Iris pigment epithelial cell (primary cell): ENCODE data around the gene AGXT.

ENCODE experiments used
- DNase-seq: peaks from one replicate; pipeline ENCODE4 v3.0.0-alpha.2; 2011; ENCODE audit warnings: low read depth

The AGXT gene

DNA sequence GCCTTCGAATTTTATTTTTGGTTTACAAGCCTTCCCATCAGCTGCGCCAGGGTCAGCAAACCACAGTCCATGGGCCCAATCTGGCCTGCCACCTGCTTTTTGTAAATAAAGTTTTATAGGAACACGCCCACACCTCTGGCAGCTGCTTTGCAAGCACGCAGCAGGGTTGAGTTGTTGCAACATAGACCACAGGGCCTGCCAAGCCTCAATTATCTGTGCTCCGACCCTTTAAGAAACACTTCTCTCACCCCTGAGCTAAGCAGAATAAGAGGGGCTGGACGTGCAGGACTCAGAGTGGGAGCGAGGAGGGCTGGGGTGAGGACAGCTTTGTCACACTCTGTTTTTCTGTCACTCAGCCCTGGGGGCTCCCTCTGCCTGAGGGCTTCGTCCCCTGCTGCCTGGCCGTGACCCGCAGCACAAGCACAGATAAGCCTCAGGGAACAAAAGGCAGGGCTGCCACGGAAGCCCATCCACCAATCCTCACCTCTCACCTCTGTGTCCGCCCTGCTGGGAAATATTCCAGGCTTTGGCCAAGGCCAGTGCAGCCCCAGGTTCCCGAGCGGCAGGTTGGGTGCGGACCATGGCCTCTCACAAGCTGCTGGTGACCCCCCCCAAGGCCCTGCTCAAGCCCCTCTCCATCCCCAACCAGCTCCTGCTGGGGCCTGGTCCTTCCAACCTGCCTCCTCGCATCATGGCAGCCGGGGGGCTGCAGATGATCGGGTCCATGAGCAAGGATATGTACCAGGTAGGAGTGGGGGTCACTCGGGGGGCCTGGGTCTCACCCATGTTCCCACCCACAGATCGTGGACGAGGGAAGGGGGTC lies at the start of gene AGXT:
TSS of gene AGXT (plus strand) at position 539 of the 823 bp plus-strand sequence. CDS start at position 581, 42 bp downstream.
- DNase-seq: peak; percentile 46

DNA sequence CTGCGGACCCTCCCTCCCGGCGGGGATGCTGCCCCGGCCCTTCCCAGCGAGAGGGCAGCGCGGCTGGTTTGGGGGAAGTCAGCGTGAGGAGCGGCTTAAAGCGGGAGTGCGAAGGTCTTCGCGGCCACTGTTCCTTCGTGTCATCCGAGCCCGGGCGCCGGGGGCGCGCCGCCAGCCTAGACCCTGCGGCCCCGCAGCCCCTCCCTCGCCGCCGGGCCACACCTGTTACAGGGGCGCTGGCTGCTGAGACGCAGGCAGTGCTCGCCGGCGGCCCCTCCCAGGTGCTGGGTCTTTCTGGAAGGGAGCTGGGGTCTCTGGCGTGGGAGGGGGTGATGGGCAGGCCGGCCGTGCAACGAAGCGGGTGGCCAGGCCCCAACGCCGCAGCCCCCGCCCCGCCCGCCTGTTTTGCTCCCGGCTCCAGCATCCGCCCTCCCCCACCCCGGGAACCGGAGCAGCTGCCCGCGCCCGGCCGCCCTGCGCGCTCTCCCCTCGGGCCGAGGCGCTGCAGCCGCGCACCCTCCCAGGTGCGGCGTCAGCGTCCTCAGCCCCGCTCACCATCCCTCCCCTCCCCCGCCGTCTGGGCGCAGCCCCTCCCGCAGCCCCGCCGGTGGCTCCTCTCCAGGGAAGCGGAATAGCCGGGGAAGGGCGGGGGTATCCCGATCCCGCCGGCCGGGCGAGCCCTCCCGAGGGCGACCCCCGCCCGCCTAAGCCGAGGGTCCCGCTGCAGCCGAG lies 49.3 kb upstream of the AGXT start:
- no peak for DNase-seq

GRCh38 chr2:240819858-240820606 lies 48.6 kb upstream of the AGXT start, which contains the start of gene KIF1A:
KIF1A (minus strand) TSS chr2:240820219; CDS start chr2:240797752, 22,467 bp downstream.
- DNase-seq: no peak

DNA sequence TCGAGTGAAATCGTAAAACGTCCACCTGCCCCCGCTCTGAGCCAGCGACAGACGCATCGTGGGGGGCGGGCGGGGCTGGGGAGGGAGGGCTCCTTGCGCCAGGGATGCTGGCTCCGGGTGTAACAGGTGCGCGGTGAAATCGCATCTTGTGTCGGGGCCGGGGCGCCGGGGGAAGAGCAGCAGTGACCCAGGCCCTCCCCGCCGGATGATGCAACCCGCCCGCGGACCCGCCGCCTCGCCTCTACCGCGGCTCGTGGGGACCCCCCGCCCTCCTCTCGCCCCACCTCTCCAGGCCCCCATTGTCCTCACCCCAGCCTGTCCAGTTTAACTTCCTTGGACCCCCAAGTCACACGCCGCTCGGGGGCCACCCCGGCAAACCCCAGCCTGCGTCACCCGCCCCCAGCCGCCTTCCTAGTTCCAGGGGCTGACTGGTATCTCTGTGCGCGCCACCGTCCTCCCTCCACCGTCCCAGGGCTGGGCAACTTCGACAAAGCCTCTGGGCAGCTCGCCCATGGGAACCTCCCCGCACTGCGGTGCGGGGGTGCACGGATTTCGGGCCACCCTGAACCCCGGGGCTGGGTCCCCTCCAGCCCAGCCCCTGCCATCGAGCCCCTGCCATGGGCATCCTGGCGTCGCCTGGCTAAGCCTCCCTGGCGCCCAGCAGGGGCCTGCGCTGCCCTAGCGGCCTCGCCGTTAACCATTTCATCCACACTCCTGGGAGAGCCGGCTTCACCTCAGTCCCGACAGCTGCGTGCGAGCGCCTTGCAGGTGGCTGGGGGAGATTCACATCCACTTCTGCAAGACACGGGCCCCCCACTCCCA lies 47.8 kb upstream of the AGXT start:
- no peak for DNase-seq

DNA sequence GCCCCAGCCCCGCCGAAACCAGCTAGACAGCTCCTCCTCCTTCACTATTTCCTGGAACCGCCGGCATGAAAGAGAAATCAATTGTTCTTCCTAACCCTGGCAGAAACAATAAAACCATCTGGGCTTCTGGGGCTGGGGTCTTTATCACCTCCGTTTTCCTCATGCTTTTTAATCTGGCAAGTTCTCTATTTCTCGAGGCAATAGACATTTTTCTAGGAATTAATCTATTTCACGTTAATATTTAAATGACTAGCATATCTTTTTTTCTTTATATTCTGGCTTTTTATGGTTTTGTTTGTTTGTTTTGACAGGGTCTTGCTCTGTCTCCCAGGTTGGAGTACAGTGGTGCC lies 47.2 kb upstream of the AGXT start:
- DNase-seq: no peak

DNA sequence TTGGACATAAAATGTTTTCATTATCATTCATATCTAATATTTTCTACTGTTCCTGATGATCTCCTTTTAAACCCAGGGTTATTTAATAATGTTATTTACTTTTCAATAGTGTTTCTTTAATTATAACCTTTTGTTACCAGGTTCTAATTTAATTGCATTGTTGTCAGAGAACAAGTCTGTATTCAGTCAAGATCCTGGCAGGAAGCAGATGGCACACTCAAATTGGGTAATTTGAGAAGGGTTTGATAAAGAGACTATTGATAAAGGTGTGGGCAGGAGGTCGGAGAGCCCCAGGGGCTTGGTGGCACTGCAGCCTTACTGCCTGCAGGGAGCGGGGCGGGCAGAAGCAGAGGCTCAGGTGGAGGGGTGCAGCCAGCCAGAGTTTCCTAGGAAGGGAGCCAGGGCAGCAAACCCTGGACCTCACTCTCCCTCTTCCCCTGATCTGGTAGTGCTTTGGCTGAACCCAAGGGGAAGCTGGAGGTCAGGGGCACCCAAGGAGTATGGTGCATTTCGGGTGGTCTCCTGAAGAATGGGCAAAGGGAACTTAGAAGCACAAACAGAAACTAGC lies 46.3 kb upstream of the AGXT start:
- no peak for DNase-seq

GRCh38 chr2:240823449-240824336 lies 44.9 kb upstream of the AGXT start:
- no peak for DNase-seq

- DNase-seq: no peak
Measured at GRCh38 chr2:240825476-240825875, 43.1 kb upstream of the AGXT start.

DNA sequence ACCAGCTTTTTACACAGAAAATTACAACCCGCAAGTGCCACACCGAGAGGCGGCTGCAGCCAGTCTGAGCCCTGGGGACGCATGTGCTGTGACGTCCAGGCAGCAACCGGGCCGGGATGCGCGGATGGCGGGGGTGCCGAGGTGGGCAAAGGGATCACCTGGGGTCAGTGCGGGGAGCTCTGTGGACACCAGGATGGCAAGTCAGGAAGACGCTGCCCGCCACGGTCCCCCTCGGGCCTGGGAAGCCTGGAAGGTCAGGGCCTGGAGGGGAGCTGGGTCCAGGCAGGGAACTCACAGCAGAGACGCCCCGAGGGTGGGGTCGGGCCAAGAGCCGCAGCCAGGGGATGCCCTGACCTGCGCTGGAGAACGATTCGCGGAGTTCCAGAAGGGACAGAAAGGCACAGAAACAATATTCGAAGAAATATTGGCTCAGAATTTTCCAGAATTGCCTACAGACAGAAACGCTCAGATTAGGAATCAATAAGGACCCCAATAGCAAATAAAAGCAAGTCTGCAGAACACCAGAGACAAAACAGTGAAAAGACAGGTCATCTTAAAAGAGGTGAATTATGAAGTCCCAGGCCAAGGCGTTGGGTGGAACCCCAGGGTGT lies 36.9 kb upstream of the AGXT start:
- DNase-seq: no peak

DNA sequence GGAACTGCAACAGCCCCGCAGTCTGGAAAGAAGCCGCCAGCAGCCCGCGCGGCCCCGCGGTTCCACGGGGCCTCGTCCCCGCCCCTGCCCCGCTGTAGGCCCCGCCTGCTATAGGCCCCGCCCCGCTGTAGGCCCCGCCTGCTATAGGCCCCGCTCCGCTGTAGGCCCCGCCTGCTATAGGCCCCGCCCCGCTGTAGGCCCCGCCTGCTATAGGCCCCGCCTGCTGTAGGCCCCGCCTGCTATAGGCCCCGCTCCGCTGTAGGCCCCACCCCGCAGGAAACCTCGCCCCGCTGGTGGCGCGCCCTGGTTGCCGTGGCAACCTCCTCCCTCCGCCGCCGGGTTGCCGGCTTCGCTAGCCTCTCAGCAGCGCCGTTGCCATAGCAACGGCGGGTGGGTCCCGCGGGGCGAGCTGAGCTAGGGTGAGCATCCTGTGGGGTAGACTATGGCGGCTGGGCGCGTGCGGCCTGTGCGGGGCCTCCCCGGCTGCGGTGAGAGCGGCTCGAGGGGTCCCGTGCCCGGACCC lies 36.4 kb upstream of the AGXT start:
- DNase-seq: peak; percentile 94

DNA sequence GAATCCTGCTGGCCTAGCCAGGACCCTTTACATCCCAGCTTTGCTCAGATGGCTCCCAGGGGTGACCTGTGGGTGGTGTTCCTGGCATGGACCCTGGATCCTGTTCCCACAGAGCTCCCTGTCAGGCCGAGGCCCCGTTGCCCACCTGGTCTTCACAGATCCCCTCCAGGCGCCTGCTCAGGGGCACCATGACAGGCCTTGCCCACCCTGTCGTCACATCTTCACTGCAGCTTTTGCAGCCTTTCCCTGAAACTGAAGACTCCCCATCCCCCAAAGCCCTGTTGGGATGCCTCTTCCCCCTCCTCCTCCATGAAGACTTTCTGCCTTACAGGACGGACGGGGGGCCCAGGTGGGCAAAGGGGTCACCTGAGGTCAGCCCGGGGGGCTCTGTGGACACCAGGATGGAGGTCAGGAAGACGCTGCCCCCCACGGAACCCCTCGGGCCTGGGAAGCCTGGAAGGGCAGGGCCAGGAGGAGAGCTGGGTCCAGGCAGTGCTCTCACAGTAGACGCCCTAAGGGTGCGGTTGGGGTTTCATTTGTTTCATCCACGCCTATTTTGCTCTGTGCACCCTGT lies 35.6 kb upstream of the AGXT start:
- no peak for DNase-seq

DNA sequence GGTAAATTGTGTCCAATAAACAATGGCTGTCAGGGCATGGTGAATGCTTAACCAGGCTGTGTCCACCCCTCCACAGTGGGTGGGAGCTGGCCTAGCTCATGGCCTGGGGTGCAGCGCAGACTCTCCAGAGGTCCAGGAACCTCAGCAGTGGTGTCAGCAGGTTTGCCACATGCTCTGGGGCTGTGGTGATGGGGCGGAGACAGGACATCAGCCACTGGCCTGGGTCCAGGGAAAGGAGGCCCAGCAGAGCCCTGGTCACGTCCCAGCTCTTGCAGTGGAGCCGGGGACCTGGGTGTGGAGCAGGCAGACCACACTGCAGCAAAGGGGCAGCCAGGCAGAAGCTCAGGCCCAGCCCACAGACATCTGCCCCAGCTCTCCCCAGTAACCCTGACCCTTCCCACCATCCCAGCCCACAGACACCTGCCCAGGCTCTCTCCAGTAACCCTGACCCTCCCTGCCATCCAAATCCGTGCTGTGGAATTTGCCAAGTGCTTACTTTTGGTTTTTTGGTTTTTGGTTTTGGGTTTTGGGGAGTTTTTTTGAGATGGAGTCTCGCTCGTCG lies 34.8 kb upstream of the AGXT start:
- DNase-seq: no peak

DNA sequence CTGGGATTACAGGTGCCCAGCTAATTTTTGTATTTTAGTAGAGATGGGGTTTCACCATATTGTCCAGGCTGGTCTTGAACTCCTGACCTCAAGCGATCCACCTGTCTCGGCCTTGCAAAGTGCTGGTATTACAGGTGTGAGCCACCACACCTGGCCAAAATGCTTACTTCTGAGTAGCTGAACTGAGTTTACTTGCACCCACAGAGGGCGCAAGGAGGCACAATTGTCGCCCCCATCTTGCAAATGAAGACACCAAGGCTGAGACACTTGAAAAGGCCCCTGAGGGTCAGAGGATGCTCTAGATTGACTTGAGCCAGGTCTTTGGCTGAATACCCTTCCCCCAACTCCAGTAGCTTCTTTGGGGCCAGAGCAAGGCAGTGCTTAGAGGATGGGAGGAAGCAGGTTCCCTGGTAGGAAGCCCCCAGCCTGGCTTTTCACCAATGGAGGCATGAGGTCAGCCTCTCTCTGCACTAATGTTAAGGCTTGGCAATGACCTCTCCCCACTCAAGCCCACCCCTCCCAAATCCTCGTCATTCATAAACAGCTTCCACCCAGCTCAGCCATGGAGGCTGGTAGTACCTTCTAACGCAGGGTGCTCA lies 34.1 kb upstream of the AGXT start:
- no peak for DNase-seq

DNA sequence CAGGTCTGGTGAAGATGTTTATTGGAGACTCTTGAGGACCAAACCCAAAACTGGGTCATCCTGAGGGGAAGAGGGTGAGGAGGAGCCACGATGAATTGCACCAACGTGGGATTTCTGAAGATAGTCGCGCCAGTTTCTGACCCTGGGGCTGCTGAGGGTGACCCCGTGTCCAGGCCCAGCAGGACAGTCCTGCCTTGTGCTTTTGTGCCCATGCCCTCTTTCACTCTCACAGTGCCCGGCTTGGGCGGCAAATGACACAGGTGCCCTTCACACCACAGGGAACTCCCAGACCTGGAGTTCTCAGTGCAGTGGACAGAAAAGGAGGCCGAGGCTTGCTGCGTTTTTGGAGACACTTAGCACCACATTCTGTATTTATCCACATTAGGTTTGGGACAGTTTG lies 33.1 kb upstream of the AGXT start:
- DNase-seq: no peak

DNA sequence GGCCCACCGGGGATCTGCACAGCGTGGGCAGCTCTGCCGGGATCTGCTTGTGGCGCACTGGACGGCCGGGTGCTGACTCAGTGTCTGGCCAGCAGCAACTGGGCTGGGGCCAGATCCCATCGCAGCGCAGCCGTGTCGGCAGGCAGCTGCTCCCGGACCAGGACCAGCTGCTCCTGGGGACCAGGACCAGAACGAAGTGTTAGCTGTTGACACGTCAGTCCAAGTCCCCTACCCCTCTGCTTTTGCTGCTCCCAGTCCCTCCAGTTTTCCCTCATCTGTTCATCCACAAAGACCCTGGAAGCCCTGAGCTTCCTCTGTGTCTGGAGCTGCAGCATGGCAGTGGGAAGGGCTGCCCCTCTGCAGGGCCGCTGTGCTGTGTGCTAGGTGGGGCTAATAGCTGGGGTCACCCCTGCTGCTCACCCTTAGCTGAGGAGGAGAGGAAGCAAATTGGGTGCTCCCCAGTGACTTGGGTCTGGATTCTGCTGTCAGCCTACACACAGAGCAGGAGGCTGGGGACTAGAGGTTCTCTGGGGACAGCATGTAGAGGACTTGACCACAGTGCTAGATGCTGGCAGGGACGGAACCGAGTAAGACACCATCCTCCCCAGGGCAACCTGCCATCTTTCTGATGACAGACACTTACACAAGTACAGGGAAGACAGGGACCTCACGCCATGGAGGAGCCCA lies 31.7 kb upstream of the AGXT start:
- peak; percentile 26 for DNase-seq

DNA sequence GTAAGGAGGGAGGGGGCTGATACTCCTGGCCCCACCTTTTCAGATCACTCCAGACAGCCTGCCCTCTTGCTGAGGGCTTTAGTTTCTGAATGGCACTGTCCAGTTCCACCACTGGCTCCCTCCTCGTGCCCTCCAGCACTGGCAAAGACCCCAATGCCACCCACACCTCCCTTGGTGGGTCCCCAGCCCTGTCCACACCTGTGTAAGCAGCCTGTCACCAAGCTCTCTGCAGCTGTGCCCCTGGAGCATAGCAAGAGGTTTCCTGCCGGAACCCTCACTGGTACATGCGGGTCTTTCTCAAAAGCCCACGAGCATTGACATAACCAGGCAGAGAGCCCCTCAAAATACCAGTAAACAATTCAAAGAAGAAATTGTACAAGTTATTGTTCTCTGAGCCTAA lies 31.0 kb upstream of the AGXT start:
- DNase-seq: no peak

- DNase-seq: no peak
Measured at GRCh38 chr2:240839152-240840143, 29.2 kb upstream of the AGXT start.
